Measurements from ENCODE around the gene ERP44.
"Not testable (repeated sequence)": the region's sequence is repeated elsewhere in the genome, so short reads cannot be mapped to it uniquely, and the experiment has no call there.

Gene ERP44

DNA sequence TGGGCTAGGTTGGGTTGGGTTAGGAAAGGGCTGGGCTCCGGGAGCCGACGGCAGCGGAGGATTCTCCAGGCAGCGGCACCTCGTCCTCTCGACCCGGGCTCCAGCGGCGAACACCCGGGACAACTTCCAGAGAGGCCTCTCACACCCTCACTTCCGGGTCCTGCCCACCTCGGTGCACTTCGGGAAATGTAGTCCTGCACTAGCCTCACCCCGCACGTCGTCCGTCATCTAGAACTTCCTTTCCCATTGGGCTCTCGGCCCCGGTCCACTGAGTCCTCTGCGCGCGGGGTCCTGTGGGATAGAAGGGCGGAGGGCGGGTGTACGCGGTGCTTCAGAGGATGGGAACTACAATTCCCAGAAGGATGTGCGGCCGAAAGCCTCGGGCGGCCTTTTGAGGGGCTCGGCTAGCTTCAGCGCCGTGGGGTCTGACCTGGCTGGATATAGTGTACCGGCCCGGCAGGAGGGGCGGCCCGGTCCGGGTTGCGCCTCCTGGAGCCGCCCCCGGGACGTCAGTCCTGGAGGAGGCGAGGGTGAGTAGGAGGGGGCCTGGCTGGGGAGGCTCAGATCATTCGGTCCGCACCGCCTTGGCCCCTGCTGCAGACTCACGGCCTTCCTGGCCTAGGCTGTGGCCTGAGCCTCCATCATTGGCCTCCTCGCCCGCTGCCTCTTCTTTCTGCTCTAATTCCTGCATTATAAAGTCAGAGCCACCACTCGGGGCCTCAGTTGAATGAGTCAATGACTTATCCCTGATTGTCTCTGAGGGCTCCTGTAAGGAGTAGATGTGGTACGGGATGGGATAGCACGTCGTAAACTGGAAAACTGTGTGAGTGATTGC, at the start of gene ERP44, which contains the start of gene INVS:
Gene ERP44, minus strand, starts transcription at position 114 of the 835 bp plus-strand sequence. CDS start 160 bp downstream, outside the sequence.
Gene INVS, plus strand, starts transcription at position 357 of the 835 bp plus-strand sequence. CDS start 5,279 bp downstream, outside the sequence.
- DNase-seq (ENCODE audit: low read depth): peak; percentile 93

DNA sequence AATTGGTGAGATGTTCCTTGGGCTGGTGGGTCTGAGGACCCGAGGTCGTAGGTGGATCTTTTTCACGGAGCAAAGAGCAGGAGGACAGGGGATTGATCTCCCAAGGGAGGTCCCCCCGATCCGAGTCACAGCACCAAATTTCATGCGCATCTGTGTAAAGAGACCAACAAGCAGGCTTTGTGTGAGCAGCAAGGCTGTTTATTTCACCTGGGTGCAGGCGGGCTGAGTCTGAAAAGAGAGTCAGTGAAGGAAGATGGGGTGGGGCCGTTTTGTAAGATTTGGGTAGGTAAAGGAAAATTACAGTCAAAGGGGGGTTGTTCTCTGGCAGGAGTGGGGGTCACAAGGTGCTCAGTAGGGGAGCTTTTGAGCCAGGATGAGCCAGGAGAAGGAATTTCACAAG, 47.2 kb upstream of the ERP44 start:
- not testable (repeated sequence) for DNase-seq (ENCODE audit: low read depth)

DNA sequence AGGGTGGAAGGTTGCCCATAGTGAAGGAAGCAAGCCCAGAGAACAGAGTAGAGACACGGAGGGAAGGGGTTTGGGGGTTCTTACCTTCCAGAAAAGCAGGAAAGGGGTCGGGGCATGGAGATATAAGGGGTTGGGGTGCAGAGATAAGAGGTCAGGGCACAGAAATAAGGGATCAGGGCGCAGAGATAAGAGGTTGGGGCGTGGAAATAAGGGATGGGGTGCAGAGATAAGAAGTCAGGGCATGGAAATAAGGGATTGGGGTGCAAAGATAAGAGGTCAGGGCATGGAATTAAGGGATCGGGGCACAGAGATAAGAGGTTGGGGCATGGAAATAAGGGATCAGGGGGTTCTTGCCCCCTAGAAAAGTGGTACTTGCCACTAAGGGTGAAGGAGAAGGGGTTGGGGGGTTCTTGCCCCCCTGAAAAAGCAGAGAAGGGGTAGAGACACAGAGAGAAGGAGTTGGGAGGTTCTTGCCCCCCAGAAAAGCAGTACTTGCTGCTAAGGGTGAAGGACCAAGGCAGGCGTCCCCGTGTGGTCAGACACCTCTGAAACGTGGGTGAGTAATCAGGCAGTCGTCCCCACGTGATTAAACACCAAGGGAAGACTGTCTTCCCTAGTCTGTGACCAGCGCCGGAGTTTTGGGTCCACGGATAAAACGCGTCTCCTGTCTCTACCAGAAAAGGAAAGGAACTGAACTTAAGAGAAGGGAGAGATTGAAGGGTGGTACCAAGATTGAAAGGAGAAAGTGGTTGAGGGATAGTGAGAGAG, 46.6 kb upstream of the ERP44 start:
- not testable (repeated sequence) for DNase-seq (ENCODE audit: low read depth)

DNA sequence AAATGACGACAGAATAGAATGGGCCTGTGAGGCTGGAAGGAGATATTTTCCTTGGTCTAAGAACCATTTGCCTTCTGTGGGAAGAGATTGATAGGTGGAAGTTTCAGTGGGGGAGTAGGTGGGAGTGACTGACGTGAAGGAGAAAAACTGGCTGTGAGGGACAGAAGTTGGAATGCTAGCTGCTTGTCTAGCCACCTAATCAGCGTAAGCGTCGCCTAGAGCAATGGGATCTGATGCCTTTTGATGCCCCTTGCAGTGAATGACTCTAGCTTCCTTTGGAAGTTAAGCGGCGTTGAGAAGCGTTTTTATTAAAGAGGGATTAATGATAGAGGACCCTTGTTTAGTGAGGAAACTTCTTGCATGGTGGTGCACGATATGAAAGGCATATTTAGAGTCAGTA, 43.1 kb upstream of the ERP44 start:
- DNase-seq (ENCODE audit: low read depth): not testable (repeated sequence)

DNA sequence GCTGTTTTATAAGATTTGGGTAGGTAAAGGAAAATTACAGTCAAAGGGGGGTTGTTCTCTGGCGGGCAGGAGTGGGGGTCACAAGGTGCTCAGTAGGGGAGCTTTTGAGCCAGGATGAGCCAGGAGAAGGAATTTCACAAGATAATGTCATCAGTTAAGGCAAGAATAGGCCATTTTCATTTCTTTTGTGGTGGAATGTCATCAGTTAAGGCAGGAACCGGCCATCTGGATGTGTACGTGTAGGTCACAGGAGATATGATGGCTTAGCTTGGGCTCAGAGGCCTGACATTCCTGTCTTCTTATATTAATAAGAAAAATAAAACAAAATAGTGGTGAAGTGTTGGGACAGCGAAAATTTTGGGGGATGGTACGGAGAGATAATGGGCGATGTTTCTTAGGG, 41.5 kb upstream of the ERP44 start:
- DNase-seq (ENCODE audit: low read depth): not testable (repeated sequence)

DNA sequence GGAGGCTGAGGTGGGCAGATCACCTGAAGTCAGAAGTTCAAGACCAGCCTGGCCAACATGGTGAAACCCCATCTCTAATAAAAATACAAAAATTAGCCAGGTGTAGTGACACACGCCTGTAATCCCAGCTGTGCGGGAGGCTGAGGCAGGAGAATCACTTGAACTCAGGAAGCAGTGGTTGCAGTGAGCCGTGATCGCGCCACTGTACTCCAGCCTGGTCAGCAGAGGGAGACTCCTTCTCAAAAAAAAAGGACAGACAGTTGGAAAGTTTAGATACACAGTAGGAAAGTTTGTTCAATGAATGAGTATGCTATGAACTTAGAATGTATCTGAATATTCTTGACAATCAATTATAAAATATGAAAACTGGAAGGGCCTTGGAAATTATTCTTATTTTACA, 38.0 kb upstream of the ERP44 start:
- DNase-seq (ENCODE audit: low read depth): not testable (repeated sequence)

DNA sequence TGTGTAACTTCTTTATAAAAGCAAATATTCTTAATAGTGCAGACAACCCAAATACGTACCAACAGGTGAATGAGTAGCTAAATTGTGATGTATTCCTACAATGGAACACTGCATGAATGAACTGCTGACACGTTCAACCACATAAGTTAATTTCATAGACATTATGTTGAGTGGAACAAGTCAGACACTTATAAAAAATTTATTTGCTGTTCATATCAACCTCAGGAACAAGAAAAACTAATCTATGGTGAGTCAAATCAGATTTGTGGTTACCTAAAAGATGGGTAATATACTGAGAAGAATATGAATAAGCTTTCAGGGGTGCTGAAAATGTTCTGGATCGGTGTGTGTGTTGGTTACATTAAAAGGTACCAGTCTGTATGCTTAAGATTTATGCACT, 35.9 kb upstream of the ERP44 start:
- no peak for DNase-seq (ENCODE audit: low read depth)

DNA sequence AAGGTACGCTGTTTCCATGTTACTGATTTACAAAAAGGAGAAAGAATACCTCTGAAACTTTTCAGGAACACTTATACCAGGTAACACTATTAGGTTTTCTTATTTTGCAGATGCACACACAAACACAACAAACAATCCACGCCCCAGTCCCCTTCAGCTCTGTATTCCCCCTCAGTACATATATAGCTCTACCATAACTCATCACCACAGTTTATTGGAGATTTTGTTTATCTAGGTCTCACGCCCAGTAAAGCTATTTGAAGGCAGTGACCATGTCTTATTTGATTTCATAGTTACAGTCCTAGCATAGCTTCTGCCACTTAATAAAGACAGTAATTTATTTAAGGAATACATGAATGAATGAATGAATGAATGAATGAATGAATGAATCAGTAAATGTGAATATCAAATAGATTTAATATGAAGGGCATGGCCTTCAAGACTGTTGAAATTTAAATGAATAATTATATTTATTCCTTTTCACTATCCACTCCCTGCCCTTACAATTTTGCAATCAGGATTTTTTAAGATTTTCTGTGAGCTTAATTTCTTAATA, 33.2 kb upstream of the ERP44 start:
- DNase-seq (ENCODE audit: low read depth): no peak

DNA sequence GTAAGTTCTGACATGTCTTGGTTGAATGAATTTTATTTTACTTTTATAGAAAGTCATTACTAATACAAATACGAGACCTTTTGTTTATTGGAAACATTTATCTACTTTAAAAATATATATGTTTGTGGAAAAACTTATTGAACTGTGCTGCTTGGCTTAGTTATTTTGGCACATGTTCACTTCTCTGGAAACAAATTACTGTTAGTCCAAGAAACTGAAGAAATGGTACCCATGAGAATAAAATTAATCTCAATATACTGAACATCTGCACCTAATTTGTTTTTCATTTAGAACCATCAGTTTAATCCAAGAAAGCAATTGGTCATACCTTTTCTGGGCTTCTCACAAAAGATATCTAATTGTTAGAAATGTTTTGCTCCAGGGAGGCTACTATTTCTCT, 32.4 kb upstream of the ERP44 start:
- DNase-seq (ENCODE audit: low read depth): no peak

DNA sequence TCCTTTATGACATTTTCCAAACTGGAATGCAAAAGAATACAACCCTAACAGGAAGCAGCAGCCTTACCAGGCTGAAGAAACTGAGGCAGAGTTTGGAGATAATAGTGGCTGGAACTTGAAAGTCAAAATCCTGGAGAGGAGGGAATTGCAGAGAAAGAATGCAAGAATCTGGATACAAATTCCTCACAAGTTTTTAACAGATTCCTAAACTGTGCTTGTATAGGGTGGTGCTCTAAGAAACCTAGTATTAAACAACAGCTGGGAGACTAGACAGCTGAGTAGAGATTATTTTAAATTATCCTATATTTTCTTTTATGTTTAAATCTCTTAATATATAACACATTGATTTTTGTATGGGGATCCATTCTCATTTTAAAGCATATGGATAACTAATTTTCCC, 31.0 kb upstream of the ERP44 start:
- DNase-seq (ENCODE audit: low read depth): no peak

DNA sequence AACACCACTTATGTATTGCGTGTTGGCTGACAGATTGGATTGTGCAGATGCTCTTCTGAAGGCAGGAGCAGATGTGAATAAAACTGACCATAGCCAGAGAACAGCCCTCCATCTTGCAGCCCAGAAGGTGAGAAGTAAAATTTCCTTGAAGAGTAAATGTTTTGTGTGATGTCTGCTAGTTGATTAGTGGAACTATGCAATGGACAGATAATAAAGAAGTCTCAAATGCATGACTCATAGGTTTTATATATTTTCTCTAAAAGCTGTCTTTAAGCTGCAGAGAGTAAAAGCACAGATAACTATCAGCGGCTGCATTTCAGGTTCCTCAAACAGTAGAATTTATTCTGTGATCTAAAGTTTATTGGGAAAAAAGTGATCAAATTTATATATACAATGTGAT, 27.6 kb upstream of the ERP44 start:
- no peak for DNase-seq (ENCODE audit: low read depth)

DNA sequence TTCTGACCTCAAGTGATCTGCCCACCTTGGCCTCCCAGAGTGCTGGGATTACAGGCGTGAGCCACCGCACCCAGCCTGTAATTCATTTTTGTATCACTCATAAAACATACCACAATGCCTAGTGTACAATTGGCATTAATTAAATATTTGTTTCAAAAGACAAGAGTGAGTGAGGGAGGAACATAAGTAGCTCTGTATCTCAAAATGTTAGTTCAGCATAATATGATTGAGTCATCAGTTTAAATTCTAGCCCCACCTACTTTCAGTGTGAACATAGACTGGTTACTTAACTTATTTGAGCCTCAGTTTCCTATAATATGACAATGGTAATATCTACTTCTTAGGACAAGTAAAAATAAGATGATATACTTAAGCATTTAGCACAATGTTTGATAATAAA, 27.1 kb upstream of the ERP44 start:
- no peak for DNase-seq (ENCODE audit: low read depth)

DNA sequence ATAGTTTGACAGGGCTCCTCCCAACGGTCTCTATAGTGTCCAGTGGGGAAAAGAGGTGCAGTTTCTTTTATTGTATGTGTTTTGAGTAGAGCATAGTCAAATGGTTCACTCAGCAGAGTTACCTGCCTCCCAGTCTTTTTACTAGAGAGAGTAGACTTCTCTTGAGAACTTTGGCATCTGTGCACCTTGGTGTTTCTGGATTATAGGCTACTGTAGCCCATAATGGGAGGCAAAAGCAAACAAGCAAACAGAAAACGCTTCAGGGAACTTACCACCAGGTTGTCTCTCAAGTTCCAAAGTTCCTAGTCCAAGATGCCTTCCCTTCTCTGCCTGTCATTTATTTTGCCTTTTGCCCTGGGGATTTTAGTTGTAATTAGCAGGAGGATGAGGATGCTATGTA, 26.4 kb upstream of the ERP44 start:
- DNase-seq (ENCODE audit: low read depth): no peak

DNA sequence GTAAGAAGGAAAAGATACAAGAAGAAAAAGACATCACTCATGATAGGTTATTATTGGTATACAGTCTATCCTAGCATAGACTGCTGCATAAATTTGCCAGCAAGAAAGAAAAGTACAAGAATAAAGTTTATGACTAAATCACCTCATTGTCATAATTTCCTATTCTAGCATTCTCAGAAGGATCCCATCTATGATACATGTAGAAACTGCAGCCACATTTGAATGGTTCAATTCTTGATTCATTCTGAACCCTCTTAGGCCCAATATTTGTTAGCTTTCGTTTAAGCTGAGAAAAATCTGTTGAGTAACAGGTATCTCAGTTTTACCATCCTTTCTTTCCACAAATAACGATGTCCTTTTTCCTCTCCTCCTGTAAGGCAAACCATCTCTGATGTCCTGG, 21.5 kb upstream of the ERP44 start:
- DNase-seq (ENCODE audit: low read depth): no peak

DNA sequence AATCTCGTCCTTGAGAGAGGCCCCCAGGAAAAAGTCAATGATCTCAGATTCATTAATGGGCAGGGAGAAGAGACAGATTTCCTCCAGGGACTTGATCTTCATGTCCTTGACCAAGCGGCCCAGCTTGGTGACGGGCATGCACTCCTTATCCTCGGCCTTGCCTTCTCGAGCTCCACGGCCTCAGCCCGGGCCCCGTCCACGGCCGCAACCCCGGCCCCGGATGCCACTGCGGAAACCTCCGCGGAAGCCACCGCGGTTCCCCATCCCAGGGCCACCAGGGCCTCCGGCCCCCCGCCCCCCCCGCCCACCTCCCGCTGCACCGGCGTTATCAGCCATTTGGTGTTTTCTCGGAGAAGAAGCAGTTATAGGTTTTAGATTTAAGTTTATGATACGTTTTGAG, 18.5 kb upstream of the ERP44 start:
- no peak for DNase-seq (ENCODE audit: low read depth)

DNA sequence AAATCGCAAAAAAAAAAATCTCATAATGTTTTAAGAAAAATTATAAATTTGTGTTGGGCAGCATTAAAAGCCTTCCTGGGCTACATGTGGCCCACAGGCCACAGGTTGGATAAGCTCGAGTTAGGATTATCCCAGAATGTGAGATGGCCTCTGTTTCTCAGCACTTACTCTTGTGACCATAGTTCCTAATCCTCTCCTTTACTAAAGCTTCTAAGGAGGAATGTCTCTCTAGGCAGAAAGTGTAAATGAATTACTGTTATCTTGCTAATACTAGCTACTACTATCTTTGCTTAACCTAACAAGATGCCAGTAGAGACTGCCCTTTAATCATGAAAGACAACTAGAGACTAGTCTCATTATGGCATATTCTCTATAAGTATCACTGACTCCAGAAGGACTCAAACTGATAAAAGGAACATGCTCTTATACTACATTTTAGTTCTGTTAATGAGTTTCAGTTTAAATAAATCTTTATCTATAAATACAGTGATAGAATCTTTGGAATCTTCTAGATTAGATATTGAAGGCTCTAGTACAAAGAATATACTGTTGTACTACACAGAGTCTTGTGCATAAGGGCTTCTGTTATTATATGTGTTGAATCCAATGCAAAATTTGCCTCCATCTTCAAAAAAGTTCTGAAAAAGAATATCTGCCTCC, 14.0 kb upstream of the ERP44 start:
- no peak for DNase-seq (ENCODE audit: low read depth)

DNA sequence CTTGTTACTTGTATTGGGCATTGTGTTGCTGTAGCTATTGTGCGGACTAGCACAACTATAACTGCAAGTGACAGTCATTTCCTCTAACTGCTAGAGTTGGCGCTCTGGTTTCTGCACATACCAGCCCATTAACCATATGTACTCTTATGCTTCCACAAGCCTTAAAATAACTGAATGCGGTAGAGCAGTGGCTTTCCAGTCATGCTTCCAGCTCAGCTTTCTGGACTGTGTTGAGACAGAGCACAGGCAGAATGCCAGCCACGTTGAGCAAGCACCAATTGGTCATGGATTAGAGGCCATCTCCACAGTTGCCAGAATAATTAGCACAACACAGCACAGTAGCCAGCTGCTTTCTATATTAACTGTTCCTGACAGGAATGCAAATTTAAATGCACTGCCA, 12.4 kb upstream of the ERP44 start:
- peak; percentile 29 for DNase-seq (ENCODE audit: low read depth)

DNA sequence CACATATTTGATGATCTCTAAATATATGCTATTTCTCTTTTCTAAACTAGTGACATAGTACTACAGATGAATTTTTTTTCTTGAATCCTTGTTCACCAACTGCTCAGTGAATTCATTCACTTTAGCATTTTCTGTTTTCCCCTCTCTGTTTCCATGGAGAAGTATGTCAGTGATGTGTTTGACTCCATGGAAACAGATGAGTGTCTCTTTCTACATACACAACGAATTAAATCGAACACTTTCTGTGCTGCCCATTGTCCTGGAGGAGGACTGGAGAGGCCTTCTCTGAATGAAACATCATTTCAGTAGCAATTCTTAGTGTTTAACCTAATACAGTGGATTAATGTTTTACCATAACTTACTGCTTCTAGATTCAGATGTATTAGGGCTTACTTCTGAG, 9.8 kb upstream of the ERP44 start:
- no peak for DNase-seq (ENCODE audit: low read depth)

DNA sequence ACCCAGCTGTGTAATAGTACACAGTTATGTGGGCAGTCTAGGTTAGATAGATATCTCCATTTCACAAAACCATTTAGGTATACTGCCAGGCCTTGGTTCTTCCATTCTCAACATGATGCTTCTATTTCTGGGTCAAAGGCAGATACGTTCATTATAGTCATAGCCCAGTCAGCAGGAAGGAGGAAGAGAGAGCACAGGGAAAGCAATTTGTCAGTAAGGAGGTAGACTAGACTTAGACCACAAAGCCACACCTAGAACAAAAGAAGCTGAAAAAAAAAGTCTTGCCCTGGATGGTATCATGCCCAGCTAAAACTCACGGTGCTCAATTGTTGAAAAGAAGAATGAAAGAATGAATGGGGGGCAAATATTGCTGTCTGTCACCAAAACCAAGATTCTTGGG, 7.8 kb upstream of the ERP44 start:
- no peak for DNase-seq (ENCODE audit: low read depth)

DNA sequence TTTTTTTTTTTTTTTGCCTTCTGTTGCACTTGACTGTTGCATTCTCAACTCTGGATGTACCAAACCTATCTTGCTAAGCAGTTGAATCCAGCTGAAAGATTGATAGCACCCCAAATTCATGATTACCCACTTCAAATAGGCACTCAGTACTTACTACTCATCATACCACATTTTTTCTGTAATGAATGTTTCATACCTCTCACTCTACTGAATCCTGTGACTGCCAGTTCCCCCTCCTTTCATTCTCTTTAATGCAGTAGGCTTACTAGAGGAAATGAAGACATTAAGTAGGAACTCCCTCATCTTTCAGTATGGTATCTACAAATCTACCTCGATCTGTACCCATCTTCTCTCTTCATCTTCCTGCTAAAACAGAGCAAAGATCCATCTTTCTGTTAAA, 7.1 kb upstream of the ERP44 start:
- no peak for DNase-seq (ENCODE audit: low read depth)

DNA sequence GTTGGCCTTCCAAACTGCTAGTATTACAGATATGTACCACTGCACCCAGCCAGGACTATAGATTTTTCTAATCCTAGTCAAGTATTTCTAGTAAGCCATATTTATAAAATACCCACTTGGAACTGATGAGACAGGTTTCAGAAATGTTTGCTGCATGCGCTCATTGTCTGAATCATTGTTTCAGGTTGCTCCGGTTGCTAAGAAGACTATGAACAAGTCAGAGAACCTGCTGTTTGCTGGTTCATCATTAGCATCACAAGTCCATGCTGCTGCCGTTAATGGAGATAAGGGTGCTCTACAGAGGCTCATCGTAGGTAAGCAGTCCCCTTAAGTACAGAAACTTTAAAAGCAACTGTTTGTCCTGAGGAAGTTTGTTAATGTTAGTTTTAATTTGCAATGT, 5.5 kb upstream of the ERP44 start:
- DNase-seq (ENCODE audit: low read depth): no peak

DNA sequence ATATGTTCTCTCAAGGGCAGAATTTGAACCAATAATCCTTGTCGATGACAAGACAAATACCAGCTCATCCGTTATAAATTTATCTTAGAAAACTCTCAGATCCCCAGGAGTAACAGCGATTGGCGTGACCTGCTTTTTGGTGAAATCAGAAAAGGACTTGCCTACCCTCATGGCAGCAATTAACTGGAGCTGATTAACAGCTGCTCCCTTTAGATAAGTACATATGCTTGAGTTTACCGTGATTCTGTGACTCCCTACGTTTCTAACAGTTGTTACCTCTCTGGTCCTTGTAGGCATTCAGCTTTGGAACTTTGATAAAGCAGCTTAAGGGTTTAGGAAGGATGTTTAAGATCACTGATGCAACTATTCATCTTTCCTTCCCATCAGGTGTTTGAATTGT, 2.8 kb upstream of the ERP44 start:
- DNase-seq (ENCODE audit: low read depth): no peak

Data from HS-27A (cell line).